Measurements from ENCODE around the gene U2AF2. TPM values are rescaled to one million over a fixed set of nuclear protein-coding genes. Genes with fewer than 3 reads are reported as not detected.

Gene U2AF2
- total and polyA plus RNA-seq, 2 of the 8 experiments (the other 6 are each of a cell fraction or from before 2014, with no cell fraction given), result 162 to 252 TPM

- Histone ChIP-seq H2BK5ac (ENCODE audit: low read depth, low read length) (peak overlapping the region; percentile 27), H2AFZ (ENCODE audit: low read length) (no peak overlapping the region), H3K4me3 (ENCODE audit: extremely low read depth in 1 of 4, insufficient read depth in 2 of 4, low read depth in 3 of 4, low read length in 4 of 4) (no peak overlapping the region), H3K4ac (replicated peaks; ENCODE audit: insufficient read length, low read depth, low read length) (no peak overlapping the region), H2BK120ac (replicated peaks; ENCODE audit: low read depth, low read length) (no peak overlapping the region), H3K56ac (replicated peaks; ENCODE audit: insufficient read length, low read depth, low read length) (no peak overlapping the region), H3K23me2 (ENCODE audit: low read depth, low read length) (peaks cover 1% of the 10 kb centered on the region; the same call in 1 of the 2 replicates), H3K36me3 (ENCODE audit: control insufficient read depth in 2 of 4, insufficient read depth in 4 of 4, low read length in 3 of 4) (peaks cover 31 to 44% (median 38%) of the 10 kb centered on the region in 4 experiments), H4K5ac (ENCODE audit: insufficient read length, low read depth, low read length) (no peak overlapping the region), H4K20me1 (replicated peaks in 1 of 2; ENCODE audit: control insufficient read depth in 1 of 2, insufficient read depth in 2 of 2, low read length in 2 of 2) (peaks cover 31 to 42% of the 10 kb centered on the region in 2 experiments), H3K4me2 (ENCODE audit: insufficient read depth in 1 of 2, low read depth in 2 of 2, low read length in 2 of 2) (no peak overlapping the region), H3K23ac (ENCODE audit: insufficient read length) (no peak overlapping the region), H3K14ac (ENCODE audit: insufficient read length) (no peak overlapping the region), H4K8ac (ENCODE audit: extremely low read depth, insufficient read depth, low read length) (peak overlapping the region; percentile 96), H3K27ac (ENCODE audit: low read depth, low read length) (no peak overlapping the region), H2BK20ac (ENCODE audit: low read length) (no peak overlapping the region), H4K91ac (replicated peaks; ENCODE audit: insufficient read length, low read length) (no peak overlapping the region), H3K4me1 (replicated peaks in 1 of 4; ENCODE audit: control insufficient read depth in 3 of 4, insufficient read depth in 4 of 4, low read length in 3 of 4) (peaks cover 0 to 11% (median 5%) of the 10 kb centered on the region in 4 experiments; a peak in 5 of 7 replicates), H3K79me1 (ENCODE audit: low read depth, low read length) (peaks cover 15% of the 10 kb centered on the region), H3K18ac (ENCODE audit: extremely low read depth, low read length) (no peak overlapping the region), H2BK12ac (ENCODE audit: low read depth, low read length) (peak overlapping the region; percentile 39; the same call in 1 of the 2 replicates), H2BK15ac (ENCODE audit: low read length) (no peak overlapping the region), H3K9me3 (ENCODE audit: insufficient read depth in 2 of 2, low read depth in 1 of 2, low read length in 1 of 2) (no peaks in the 10 kb centered on the region), H3K27me3 (replicated peaks in 1 of 4; ENCODE audit: control insufficient read depth in 3 of 4, extremely low read depth in 1 of 4, insufficient read depth in 3 of 4, low read length in 3 of 4) (no peaks in the 10 kb centered on the region), H3K9ac (replicated peaks in 1 of 4; ENCODE audit: extremely low read depth in 1 of 4, low read depth in 3 of 4, low read length in 3 of 4) (no peak overlapping the region), H3K79me2 (ENCODE audit: control insufficient read depth in 1 of 2, insufficient read depth in 2 of 2, low read length in 2 of 2) (peaks cover 5 to 61% of the 10 kb centered on the region in 2 experiments), H2AK5ac (ENCODE audit: low read depth, low read length) (no peak overlapping the region)
- FAIRE-seq (peak; percentile 62), DNase-seq (ENCODE audit: low read depth in 1 of 2, low spot score in 2 of 2) (no peak)
- WGBS, 2 experiments (ENCODE audit: extremely low coverage in 1 of 2, insufficient coverage in 1 of 2, insufficient read length in 1 of 2, insufficient replicate concordance in 2 of 2, low coverage in 1 of 2, low lambda C conversion rate in 2 of 2, missing lambda C conversion rate in 1 of 2), result 88% methylated on average over 23 of the region's 23 CpGs; no CpG with 5 or more reads in 1 of the 2 experiments
- TF ChIP-seq POLR2AphosphoS5 (IDR thresholded peaks at IDR 0.05; ENCODE audit: low read depth, low read length) (peak; percentile 53; the same call in 1 of the 2 replicates), HDAC6 (IDR thresholded peaks at IDR 0.05; ENCODE audit: low read depth, low read length) (peak; percentile 58), FOSL1 (IDR thresholded peaks at IDR 0.05; ENCODE audit: insufficient read depth, low read depth, low read length) (no peak)
- POLR2A ChIA-PET (ENCODE audit: partially characterized antibody), result interaction anchor here (0.8 to 7.1 kb wide), 12 partner anchors 8 to 1222 kb away, joined by 3 to 75 read pairs (median 3); partner anchors contain the start of genes FIZ1, LENG8 and U2AF2
- CTCF ChIA-PET (ENCODE audit: partially characterized antibody), result interaction anchor here (1.3 to 2.0 kb wide), 5 partner anchors 8 to 1246 kb away, joined by 3 to 19 read pairs (median 9); no protein-coding TSS in a partner anchor
Measured at GRCh38 chr19:55670280-55671053, 15.6 kb downstream of the U2AF2 start.

All from H1 (cell line).